ENCODE data around the gene GXYLT2.

DNA sequence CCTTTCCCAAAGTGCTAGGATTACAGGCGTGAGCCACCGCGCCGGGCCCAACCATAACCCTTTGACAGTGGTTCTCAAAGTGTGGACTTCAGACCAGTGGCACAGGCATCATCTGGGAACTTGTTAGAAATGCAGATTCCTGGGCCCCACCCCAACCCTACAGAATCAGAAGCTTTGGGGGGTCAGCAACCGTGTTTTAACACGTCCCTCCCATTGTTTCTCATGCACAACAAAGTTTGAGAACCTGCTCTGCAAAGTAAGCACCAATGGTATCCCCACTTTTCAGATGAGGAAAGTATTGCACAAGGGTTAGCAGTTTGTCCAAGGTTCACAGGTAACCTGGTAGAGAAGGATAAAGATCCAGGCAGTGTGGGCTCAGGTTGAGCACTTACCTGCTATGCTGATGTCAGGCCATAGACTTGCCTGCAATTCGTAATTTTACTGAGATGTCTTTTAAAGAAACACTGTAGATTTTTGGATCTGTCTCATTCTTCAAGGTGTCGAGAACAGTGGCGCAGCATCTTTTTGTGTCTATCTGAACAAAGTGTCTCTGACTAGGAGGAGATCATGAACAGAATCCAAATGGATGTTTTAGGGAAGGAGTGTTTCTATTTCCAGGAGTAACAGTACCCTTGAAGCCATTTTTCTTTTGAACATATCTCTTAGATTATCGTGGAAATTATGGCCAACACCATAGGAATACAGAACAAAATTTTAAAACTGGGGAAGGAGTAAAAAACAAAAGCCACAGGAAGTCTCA, 2.5 kb downstream of the GXYLT2 start:
- TF ChIP-seq, protein P1, sequence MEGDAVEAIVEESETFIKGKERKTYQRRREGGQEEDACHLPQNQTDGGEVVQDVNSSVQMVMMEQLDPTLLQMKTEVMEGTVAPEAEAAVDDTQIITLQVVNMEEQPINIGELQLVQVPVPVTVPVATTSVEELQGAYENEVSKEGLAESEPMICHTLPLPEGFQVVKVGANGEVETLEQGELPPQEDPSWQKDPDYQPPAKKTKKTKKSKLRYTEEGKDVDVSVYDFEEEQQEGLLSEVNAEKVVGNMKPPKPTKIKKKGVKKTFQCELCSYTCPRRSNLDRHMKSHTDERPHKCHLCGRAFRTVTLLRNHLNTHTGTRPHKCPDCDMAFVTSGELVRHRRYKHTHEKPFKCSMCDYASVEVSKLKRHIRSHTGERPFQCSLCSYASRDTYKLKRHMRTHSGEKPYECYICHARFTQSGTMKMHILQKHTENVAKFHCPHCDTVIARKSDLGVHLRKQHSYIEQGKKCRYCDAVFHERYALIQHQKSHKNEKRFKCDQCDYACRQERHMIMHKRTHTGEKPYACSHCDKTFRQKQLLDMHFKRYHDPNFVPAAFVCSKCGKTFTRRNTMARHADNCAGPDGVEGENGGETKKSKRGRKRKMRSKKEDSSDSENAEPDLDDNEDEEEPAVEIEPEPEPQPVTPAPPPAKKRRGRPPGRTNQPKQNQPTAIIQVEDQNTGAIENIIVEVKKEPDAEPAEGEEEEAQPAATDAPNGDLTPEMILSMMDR (conservative IDR thresholded peaks at IDR 0.05 in 1 of 2, IDR thresholded peaks at IDR 0.05 in 1 of 2; ENCODE audit: low read depth in 1 of 2, low read length in 2 of 2): no peak
- no peak for TF ChIP-seq EZH2 (IDR thresholded peaks at IDR 0.05; ENCODE audit: low read length, missing control alignments)
